Panc1 (cell line): ENCODE results near the gene GNRHR.

Experiments used
- CTCF ChIP-seq: fragments of 450-650 bp; IDR thresholded peaks from 2 replicates; pipeline ENCODE4 v1.5.1; 2017; ENCODE audit warnings: mild to moderate bottlenecking
- POLR2AphosphoS5 ChIP-seq: IDR thresholded peaks from 2 replicates; pipeline ENCODE4 v1.6.1; 2012; ENCODE audit warnings: mild to moderate bottlenecking, low read depth, low read length, moderate library complexity
- REST ChIP-seq, 2 experiments: IDR thresholded peaks; 2 replicates each; pipeline ENCODE4 v1.6.1; 2011 to 2012; ENCODE audit warnings: low read depth in 2 of 2, control low read depth in 1 of 2, low read length in 1 of 2, mild to moderate bottlenecking in 1 of 2, moderate library complexity in 1 of 2; ENCODE audit not compliant: insufficient read depth in 1 of 2
- SIN3A ChIP-seq: IDR thresholded peaks from 2 replicates; pipeline ENCODE4 v1.6.1; 2012; ENCODE audit warnings: low read depth, mild to moderate bottlenecking, low read length, moderate library complexity, borderline replicate concordance; ENCODE audit not compliant: insufficient read depth
- TCF7L2 ChIP-seq: IDR thresholded peaks from 2 replicates; pipeline ENCODE4 v1.6.1; 2011; ENCODE audit warnings: mild to moderate bottlenecking, low read depth, low read length, inconsistent platforms

GRCh38 chr4:67796810-67797209, 42.6 kb upstream of the GNRHR start:
- no peak for TF ChIP-seq CTCF
- no peak for TF ChIP-seq REST (IDR thresholded peaks at IDR 0.05; ENCODE audit: insufficient read depth in 1 of 2, low read depth in 2 of 2, low read length in 1 of 2)
- TF ChIP-seq TCF7L2: no peak
- no peak for TF ChIP-seq POLR2AphosphoS5
- no peak for TF ChIP-seq SIN3A
